IPS-18a (cell line): ENCODE measurements around the gene MITF.

ENCODE experiments used
- H3K27ac ChIP-seq: one replicate; pipeline ENCODE4 v1.5.1; 2013; ENCODE audit warnings: low read length
- H3K27me3 ChIP-seq: one replicate; pipeline ENCODE4 v1.6.1; 2013; ENCODE audit warnings: mild to moderate bottlenecking, low read length; ENCODE audit not compliant: control insufficient read depth, insufficient read depth
- H3K36me3 ChIP-seq: one replicate; pipeline ENCODE4 v1.6.1; 2013; ENCODE audit warnings: low read depth, low read length; ENCODE audit not compliant: control insufficient read depth
- H3K4me1 ChIP-seq: one replicate; pipeline ENCODE4 v1.6.1; 2013; ENCODE audit warnings: low read depth, low read length; ENCODE audit not compliant: control insufficient read depth
- H3K4me3 ChIP-seq: one replicate; pipeline ENCODE4 v1.5.1; 2013; ENCODE audit warnings: low read length
- H3K9ac ChIP-seq: one replicate; pipeline ENCODE4 v1.6.1; 2013; ENCODE audit warnings: mild to moderate bottlenecking, low read length, moderate library complexity
- H3K9me3 ChIP-seq: one replicate; pipeline ENCODE4 v1.6.1; 2013; ENCODE audit warnings: low read depth, low read length; ENCODE audit not compliant: control insufficient read depth

The MITF gene

DNA sequence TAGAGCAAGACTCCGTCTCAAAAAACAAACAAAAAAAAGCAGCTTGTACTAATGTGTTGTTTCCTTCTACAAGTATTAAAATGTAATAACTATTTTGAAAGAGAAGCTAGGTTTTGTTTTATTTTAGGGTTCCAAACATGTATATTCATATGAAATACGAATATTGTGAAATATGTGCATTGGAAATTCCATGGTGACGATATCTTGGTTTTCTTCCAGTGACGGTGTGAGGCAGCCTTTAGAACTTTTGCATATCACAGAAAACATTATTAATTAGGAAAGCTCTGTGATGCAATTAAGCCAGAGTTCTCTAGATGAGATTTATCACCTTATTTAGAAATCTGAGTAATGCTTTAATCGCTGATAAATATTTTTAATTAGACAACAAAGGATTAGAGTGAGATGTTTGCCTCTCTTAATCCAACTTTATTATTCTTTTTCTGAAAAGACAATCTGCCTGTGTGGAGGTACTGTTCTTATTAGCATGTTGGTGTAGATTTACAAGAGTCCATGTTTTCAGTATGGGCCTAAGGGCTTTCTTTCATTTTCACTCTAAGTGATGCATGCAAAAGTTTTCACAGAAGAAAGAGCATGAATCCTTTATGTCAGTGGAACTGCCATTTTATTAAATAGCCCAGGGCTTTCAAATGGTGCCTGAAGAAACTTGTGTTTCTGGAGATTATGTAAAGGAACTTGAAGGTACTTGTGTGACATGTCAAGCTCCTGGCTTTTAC lies 222.6 kb downstream of the MITF start:
- Histone ChIP-seq H3K36me3 (no peaks in the 10 kb centered on the region), H3K9me3 (no peaks in the 10 kb centered on the region), H3K27me3 (no peaks in the 10 kb centered on the region), H3K4me1 (no peaks in the 10 kb centered on the region), H3K27ac (no peak overlapping the region), H3K4me3 (no peak overlapping the region), H3K9ac (no peak overlapping the region)

DNA sequence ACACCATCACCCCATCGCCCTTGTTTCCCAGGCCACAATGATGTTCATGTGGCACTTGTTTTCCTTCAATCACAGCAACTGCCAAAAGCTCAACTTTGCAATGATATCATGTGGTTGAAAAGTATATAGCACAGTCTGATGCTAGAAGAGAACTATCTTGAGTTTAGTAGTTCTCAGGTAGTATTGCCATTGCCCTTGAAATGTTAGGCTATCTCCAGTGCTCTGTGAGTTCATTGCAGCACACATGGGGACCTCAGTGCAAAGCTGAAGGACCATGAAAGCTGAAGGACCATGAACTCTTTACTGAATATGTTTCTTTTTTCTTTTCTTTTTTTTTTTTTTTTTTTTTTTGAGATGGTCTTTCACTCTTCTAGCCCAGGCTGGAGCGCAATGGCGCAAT lies 224.4 kb downstream of the MITF start:
- Histone ChIP-seq H3K9ac (no peak overlapping the region), H3K4me1 (no peaks in the 10 kb centered on the region), H3K4me3 (no peak overlapping the region), H3K27ac (no peak overlapping the region), H3K27me3 (no peaks in the 10 kb centered on the region), H3K9me3 (no peaks in the 10 kb centered on the region), H3K36me3 (no peaks in the 10 kb centered on the region)

DNA sequence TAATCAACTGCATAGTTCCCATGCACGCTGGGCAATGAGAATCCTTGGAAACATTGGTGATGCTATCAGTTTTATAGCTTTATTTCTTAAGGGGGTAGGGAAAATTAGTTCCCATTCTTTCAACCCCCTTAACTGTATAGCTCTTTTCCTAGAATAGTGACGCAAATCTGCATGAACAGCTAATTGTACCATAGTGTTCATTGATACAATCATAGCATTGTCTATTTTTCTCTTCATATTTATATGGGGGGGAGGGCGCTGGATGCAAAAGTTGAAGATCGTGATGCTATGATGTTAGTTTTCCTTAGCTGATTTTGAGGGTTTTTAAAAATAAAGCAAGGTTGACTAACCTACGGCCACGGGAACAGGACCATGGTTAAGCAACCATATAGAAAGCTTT lies 227.9 kb downstream of the MITF start:
- H3K36me3 ChIP-seq, result no peaks in the 10 kb centered on the region
- no peaks in the 10 kb centered on the region for H3K27me3 ChIP-seq
- H3K4me1 ChIP-seq, result no peaks in the 10 kb centered on the region
- no peak overlapping the region for H3K4me3 ChIP-seq
- no peak overlapping the region for H3K27ac ChIP-seq
- H3K9ac ChIP-seq, result no peak overlapping the region
- H3K9me3 ChIP-seq, result no peaks in the 10 kb centered on the region

DNA sequence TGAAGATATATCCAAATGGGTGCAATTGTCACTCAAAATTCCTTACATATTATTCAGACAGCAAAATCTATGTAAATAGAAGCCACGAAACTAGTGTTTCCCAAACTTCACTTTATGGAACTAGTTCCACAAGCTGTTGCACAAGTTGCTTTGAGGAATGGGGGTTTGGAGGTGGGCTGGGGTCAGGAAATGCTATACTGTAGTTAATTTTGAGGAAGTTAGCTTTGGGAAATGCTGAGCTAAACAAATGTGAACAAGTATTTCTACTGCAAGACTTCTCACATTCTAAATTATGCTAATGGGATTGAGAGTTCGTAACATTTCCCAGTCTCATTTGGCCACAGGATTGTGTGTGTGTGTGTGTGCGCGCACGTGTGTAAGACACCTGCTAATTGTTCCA lies 231.6 kb downstream of the MITF start:
- H3K27ac ChIP-seq, result no peak overlapping the region
- no peak overlapping the region for H3K9ac ChIP-seq
- no peaks in the 10 kb centered on the region for H3K36me3 ChIP-seq
- H3K4me1 ChIP-seq, result no peaks in the 10 kb centered on the region
- H3K27me3 ChIP-seq, result no peaks in the 10 kb centered on the region
- H3K4me3 ChIP-seq, result no peak overlapping the region
- H3K9me3 ChIP-seq, result no peaks in the 10 kb centered on the region

DNA sequence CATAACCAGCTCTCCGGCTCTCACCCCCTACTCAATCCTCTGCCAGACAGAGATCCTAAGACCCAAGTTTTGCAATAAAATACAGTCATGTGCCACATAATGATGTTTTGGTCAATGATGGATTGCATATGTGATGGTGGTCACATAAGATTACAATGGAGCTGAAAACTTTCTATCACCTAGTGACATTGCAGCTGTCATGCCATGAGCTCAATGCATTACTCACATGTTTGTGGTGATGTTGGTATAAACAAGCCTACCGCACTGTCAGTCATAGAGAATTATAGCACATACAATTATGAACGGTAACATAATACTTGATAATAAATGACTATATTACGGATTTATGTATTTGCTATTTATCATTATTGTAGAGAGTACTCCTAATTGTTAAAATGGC lies 233.4 kb downstream of the MITF start:
- H3K27ac ChIP-seq, result no peak overlapping the region
- no peak overlapping the region for H3K9ac ChIP-seq
- no peak overlapping the region for H3K4me3 ChIP-seq
- H3K36me3 ChIP-seq, result no peaks in the 10 kb centered on the region
- no peaks in the 10 kb centered on the region for H3K9me3 ChIP-seq
- no peaks in the 10 kb centered on the region for H3K4me1 ChIP-seq
- no peaks in the 10 kb centered on the region for H3K27me3 ChIP-seq

DNA sequence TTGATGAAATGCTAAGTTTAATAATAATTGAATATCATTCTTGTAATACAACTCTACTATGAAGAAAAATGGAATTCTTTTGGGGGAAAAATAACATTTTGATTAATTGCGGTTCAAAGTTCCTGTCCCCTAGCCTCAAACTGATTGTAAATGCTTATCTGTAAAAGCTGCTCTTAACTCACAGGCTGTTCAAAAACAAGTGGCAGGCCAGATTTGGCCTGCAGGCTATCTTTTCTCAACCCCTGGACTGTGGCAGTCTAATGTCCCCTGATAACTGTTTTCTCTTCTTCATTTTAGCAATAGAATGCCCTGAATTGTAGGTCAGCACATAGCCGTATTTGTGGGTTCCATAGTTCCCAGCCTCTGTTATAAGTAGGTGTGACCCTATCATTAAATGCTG lies 236.8 kb downstream of the MITF start:
- no peak overlapping the region for H3K4me3 ChIP-seq
- H3K9ac ChIP-seq, result no peak overlapping the region
- H3K27me3 ChIP-seq, result no peaks in the 10 kb centered on the region
- no peaks in the 10 kb centered on the region for H3K4me1 ChIP-seq
- no peaks in the 10 kb centered on the region for H3K9me3 ChIP-seq
- H3K27ac ChIP-seq, result no peak overlapping the region
- no peaks in the 10 kb centered on the region for H3K36me3 ChIP-seq

DNA sequence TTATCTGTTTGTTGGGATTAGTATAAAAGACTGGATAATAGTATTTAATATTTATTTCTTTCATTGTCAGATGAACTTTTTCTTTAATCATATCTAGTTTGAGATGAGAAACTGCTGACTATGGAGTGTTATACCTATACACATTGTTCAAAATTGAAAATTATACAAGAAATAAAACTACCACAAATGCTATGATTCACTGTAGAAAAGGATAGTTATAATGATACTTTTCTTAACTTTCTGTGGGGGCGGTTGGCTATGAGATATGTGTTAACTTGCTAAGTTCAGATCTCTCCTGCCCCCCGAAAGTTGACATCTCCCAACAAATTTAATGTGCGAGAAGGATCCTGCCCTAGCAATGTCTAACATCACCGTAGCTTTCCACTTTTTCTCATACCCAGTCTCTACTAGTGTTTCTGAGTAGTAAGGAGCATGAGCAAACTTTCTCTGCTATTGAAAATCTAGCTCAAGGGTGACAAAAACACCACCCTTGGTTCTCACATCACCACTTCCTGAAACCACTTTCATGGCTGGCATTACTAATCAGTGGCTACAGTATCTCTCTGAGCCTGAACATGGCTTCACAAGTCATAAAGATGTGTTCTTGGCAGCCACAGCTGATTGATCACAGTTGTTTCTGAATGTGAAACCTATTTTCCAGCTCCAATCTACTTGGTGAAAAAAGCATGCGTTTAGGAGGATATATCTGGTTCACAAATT lies 244.4 kb downstream of the MITF start:
- Histone ChIP-seq H3K27me3 (peaks cover 22% of the 10 kb centered on the region), H3K36me3 (no peaks in the 10 kb centered on the region), H3K4me3 (no peak overlapping the region), H3K9me3 (no peaks in the 10 kb centered on the region), H3K27ac (no peak overlapping the region), H3K9ac (no peak overlapping the region), H3K4me1 (no peaks in the 10 kb centered on the region)

DNA sequence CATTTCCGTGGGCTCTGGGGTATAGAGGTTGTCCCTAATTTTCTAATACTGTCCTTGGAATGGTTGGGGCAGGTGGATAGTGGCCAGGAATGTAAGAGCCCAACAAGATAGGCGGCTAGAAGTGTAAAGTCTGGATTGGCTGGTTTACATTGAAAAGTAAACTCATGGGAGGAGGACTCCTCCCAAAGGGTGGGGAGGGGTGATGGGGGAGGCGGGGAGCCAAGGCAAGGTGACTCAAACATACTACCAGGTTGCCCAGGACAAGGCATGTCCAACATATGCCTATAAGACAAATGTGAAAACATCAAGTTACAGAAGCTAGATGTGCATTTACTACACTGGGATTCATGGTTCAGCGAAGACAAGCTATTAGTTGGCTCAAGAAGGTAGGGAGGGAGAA lies 246.0 kb downstream of the MITF start:
- H3K27me3 ChIP-seq, result peaks cover 22% of the 10 kb centered on the region
- no peaks in the 10 kb centered on the region for H3K4me1 ChIP-seq
- H3K9ac ChIP-seq, result no peak overlapping the region
- H3K9me3 ChIP-seq, result no peaks in the 10 kb centered on the region
- H3K27ac ChIP-seq, result no peak overlapping the region
- H3K36me3 ChIP-seq, result no peaks in the 10 kb centered on the region
- no peak overlapping the region for H3K4me3 ChIP-seq

DNA sequence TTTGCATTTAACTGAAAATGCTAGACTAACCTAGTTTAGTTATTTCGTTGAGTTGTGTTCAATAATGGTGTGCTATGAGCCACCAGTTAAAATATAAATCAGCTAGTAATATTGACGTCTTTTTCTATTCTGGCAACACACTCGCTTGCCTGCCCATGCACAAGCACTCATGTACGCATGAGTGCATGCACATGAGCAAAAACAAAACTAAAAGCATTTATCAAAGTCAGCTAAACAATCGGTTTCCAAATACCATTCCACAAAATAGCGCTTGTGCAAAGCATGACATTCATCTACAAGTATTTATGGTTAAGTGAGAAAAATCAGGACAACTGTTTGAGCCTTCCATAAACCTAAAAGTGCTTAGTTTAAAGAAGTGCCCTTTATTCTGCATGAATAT lies 247.2 kb downstream of the MITF start:
- H3K9me3 ChIP-seq, result no peaks in the 10 kb centered on the region
- H3K27ac ChIP-seq, result no peak overlapping the region
- no peaks in the 10 kb centered on the region for H3K36me3 ChIP-seq
- peaks cover 22% of the 10 kb centered on the region for H3K27me3 ChIP-seq
- no peak overlapping the region for H3K9ac ChIP-seq
- H3K4me1 ChIP-seq, result no peaks in the 10 kb centered on the region
- H3K4me3 ChIP-seq, result no peak overlapping the region

DNA sequence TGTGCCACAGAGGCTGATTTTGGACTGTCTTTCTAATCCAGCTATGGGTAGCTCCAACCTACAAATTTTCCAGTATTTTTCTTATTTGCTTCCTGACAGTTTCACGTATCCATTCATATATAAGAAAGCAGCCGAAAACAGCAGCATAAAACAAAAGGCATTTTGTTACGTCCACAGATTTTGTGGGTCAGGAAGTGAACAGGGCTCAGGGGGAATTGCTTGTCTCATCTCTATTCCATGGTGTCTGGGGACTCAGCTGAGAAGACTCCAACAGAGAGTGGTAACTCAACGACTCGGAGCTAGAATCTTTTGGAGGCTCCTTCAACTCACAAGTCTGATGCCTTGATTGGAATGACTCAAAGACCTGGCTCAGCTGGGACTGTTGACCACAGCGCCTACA lies 248.6 kb downstream of the MITF start:
- peaks cover 14% of the 10 kb centered on the region for H3K27me3 ChIP-seq
- H3K4me1 ChIP-seq, result no peaks in the 10 kb centered on the region
- H3K27ac ChIP-seq, result no peak overlapping the region
- H3K9ac ChIP-seq, result no peak overlapping the region
- H3K4me3 ChIP-seq, result no peak overlapping the region
- no peaks in the 10 kb centered on the region for H3K9me3 ChIP-seq
- H3K36me3 ChIP-seq, result no peaks in the 10 kb centered on the region

DNA sequence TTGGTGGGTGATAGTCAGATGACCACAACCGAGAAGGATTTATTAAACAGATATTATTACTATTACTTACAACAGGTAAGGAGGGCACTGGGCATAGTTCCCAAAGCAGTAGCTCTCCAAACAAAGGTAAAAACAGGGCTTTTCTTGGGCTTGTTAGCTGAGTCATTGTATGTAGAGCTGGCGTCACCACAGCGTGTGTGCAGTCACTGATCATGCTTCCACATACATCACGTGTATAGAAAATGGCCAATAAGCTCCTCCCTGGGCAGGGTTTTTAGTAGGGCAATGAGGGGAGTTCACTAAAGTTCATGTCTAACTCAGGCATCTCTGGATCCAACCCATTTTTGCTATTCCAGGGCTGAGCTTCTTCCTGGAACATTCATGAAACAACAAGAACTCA lies 254.5 kb downstream of the MITF start:
- Histone ChIP-seq H3K27ac (no peak overlapping the region), H3K4me1 (no peaks in the 10 kb centered on the region), H3K27me3 (no peaks in the 10 kb centered on the region), H3K36me3 (no peaks in the 10 kb centered on the region), H3K9me3 (no peaks in the 10 kb centered on the region), H3K4me3 (no peak overlapping the region), H3K9ac (no peak overlapping the region)

DNA sequence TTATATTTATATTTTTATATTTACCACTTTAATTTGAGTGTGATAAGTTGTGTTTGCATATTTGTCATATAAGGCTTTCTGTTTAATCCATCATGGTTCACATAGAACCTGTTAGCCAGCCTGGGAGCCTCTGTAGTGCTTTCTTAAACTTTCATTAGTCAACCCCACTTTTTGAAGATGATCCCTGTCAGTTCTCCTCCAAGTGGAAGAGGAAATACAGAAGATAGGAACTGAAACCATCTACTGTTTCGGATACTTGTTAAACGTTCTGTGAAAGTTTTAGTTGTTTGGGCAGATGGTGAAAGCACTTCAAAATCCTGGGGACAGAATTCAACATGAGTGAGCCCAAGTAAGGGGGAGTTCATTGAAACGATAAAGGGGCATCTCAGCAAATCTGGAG lies 255.7 kb downstream of the MITF start:
- Histone ChIP-seq H3K4me1 (no peaks in the 10 kb centered on the region), H3K9ac (no peak overlapping the region), H3K4me3 (no peak overlapping the region), H3K36me3 (no peaks in the 10 kb centered on the region), H3K27ac (no peak overlapping the region), H3K9me3 (no peaks in the 10 kb centered on the region), H3K27me3 (no peaks in the 10 kb centered on the region)
